GM12891 (cell line): Measurements from ENCODE around the gene PPP2R2B.
A peak's percentile ranks its signal among the peaks of the same experiment; 100 is the strongest.

ENCODE experiments used
- DNase-seq: peaks from one replicate; pipeline ENCODE4 v3.0.0; 2011; ENCODE audit warnings: low spot score; ENCODE audit not compliant: insufficient read length
- FAIRE-seq: peaks from 2 replicates; lab custom pipeline; 2011; peaks lifted over from hg19 to GRCh38; lab: Jason Lieb, UNC
- PAX5 ChIP-seq: IDR thresholded peaks from 2 replicates; pipeline ENCODE4 v1.6.1; 2011; ENCODE audit warnings: low read length, moderate library complexity, mild to moderate bottlenecking; ENCODE audit not compliant: insufficient read depth, severe bottlenecking
- POLR2A ChIP-seq: IDR thresholded peaks from 2 replicates; pipeline ENCODE4 v1.6.1; 2011; ENCODE audit warnings: low read depth, low read length, control low read depth
- POLR2AphosphoS5 ChIP-seq: IDR thresholded peaks from 2 replicates; pipeline ENCODE4 v1.6.1; 2011; ENCODE audit warnings: low read depth, low read length, control low read depth
- POU2F2 ChIP-seq: IDR thresholded peaks from 2 replicates; pipeline ENCODE4 v1.6.1; 2011; ENCODE audit warnings: low read depth, mild to moderate bottlenecking, control low read depth, low read length, moderate library complexity
- SPI1 ChIP-seq: IDR thresholded peaks from 2 replicates; pipeline ENCODE4 v1.6.1; 2011; ENCODE audit warnings: low read depth, low read length, control low read depth
- TAF1 ChIP-seq: IDR thresholded peaks from 2 replicates; pipeline ENCODE4 v1.6.1; 2011; ENCODE audit warnings: low read depth, low read length, control low read depth

The PPP2R2B gene

GRCh38 chr5:146681585-146682105 lies 196.9 kb downstream of the PPP2R2B start:
- DNase-seq (no peak), FAIRE-seq (no peak)
- TF ChIP-seq POLR2AphosphoS5, result no peak
- TF ChIP-seq SPI1, result no peak
- TF ChIP-seq POU2F2, result no peak
- TF ChIP-seq PAX5, result no peak
- TF ChIP-seq TAF1, result no peak
- no peak for TF ChIP-seq POLR2A

GRCh38 chr5:146680846-146681584 lies 197.5 kb downstream of the PPP2R2B start:
- FAIRE-seq, result no peak
- no peak for TF ChIP-seq POLR2A
- TF ChIP-seq PAX5, result no peak
- no peak for TF ChIP-seq POU2F2
- TF ChIP-seq TAF1, result no peak
- TF ChIP-seq SPI1, result no peak
- TF ChIP-seq POLR2AphosphoS5, result no peak
- DNase-seq, result no peak

GRCh38 chr5:146675636-146676035 lies 202.9 kb downstream of the PPP2R2B start:
- DNase-seq (no peak), FAIRE-seq (no peak)
- TF ChIP-seq TAF1 (no peak), POLR2A (no peak), SPI1 (no peak)

GRCh38 chr5:146672866-146673265 lies 205.7 kb downstream of the PPP2R2B start:
- FAIRE-seq (no peak), DNase-seq (no peak)
- TF ChIP-seq POU2F2 (no peak), SPI1 (no peak), PAX5 (no peak), POLR2AphosphoS5 (no peak), POLR2A (no peak), TAF1 (no peak)

GRCh38 chr5:146671561-146672295 lies 206.8 kb downstream of the PPP2R2B start:
- no peak for TF ChIP-seq POLR2A
- no peak for TF ChIP-seq SPI1
- no peak for TF ChIP-seq POLR2AphosphoS5
- TF ChIP-seq PAX5, result no peak
- FAIRE-seq (no peak), DNase-seq (no peak)

- FAIRE-seq, result no peak
- no peak for DNase-seq
- TF ChIP-seq SPI1, result no peak
- no peak for TF ChIP-seq POLR2A
- TF ChIP-seq POLR2AphosphoS5, result no peak
- no peak for TF ChIP-seq TAF1
- TF ChIP-seq POU2F2, result no peak
- no peak for TF ChIP-seq PAX5
These were observed 208.9 kb downstream of the PPP2R2B start for GRCh38 chr5:146669656-146670055.

GRCh38 chr5:146667633-146668272 lies 210.8 kb downstream of the PPP2R2B start:
- DNase-seq (no peak), FAIRE-seq (no peak)
- TF ChIP-seq PAX5 (no peak), POLR2A (no peak), POLR2AphosphoS5 (no peak), SPI1 (no peak), POU2F2 (no peak), TAF1 (no peak)

GRCh38 chr5:146662229-146662628 lies 216.3 kb downstream of the PPP2R2B start:
- FAIRE-seq (peak; percentile 23), DNase-seq (no peak)
- TF ChIP-seq POLR2AphosphoS5 (no peak), POU2F2 (no peak), TAF1 (no peak), POLR2A (no peak), PAX5 (no peak)

GRCh38 chr5:146660376-146660960 lies 218.1 kb downstream of the PPP2R2B start:
- TF ChIP-seq TAF1 (no peak), POU2F2 (no peak), PAX5 (no peak), POLR2A (no peak), SPI1 (no peak), POLR2AphosphoS5 (no peak)
- FAIRE-seq (no peak), DNase-seq (no peak)
